DND-41 (cell line): ENCODE measurements around the gene ZNF333.

Experiments
- CTCF ChIP-seq: IDR thresholded peaks from 2 replicates; pipeline ENCODE4 v1.5.1; 2012; ENCODE audit warnings: borderline replicate concordance, low read length, moderate library complexity, mild to moderate bottlenecking; ENCODE audit not compliant: poor library complexity, severe bottlenecking; ENCODE audit errors: extremely low read depth
- EZH2 ChIP-seq: IDR thresholded peaks from 3 replicates; pipeline ENCODE4 v1.6.1; 2012; ENCODE audit warnings: borderline replicate concordance, low read depth, mild to moderate bottlenecking, moderate library complexity, low read length, inconsistent platforms; ENCODE audit not compliant: severe bottlenecking

- TF ChIP-seq CTCF (no peak), EZH2 (no peak)
Observed at GRCh38 chr19:14758816-14759215, 69.0 kb downstream of the ZNF333 start.
